Measurements from ENCODE around the gene AKNAD1.
"Not testable (repeated sequence)": the region's sequence is repeated elsewhere in the genome, so short reads cannot be mapped to it uniquely, and the experiment has no call there.

AKNAD1 gene

DNA sequence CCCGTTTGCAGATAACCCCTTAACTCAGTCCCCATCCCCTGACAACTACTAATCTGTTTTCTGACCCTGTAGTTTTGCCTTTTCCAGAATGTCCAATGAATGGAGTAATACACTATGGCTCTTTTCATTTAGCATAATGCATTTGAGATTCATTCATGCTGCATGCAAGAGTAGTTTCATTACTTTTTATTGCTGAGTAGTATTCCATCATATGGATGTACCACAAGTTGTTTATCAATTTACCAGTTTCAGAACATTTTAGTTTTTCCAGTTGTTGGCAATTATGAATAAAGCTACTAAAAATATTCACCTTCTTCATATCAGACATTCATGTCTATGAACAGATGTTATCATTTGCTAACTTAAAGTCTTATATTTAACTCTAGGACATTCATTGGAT lies 65.1 kb downstream of the AKNAD1 start:
- no peak overlapping the region for H3K9ac ChIP-seq (ENCODE audit: low read length)
- H3F3A ChIP-seq (ENCODE audit: insufficient read depth, low read length), result no peaks in the 10 kb centered on the region
- H3K4me1 ChIP-seq (ENCODE audit: low read length), result no peaks in the 10 kb centered on the region
- H3K27me3 ChIP-seq (replicated peaks; ENCODE audit: insufficient read depth, low read length), result no peaks in the 10 kb centered on the region
- H3K4me3 ChIP-seq (ENCODE audit: low read length), result no peak overlapping the region
- no peak overlapping the region for H2AFZ ChIP-seq (ENCODE audit: low read length)
- H4K20me1 ChIP-seq (ENCODE audit: insufficient read depth, low read length), result no peaks in the 10 kb centered on the region
- H3K4me2 ChIP-seq (ENCODE audit: low read depth, low read length), result no peak overlapping the region
- H3K36me3 ChIP-seq (replicated peaks; ENCODE audit: insufficient read depth, low read length), result no peaks in the 10 kb centered on the region
- TF ChIP-seq EZH2phosphoT487 (IDR thresholded peaks at IDR 0.05; ENCODE audit: low read length) (no peak), EZH2 (optimal IDR thresholded peaks at IDR 0.05; ENCODE audit: low read depth, low read length) (no peak)
- TF ChIP-seq, protein P1, sequence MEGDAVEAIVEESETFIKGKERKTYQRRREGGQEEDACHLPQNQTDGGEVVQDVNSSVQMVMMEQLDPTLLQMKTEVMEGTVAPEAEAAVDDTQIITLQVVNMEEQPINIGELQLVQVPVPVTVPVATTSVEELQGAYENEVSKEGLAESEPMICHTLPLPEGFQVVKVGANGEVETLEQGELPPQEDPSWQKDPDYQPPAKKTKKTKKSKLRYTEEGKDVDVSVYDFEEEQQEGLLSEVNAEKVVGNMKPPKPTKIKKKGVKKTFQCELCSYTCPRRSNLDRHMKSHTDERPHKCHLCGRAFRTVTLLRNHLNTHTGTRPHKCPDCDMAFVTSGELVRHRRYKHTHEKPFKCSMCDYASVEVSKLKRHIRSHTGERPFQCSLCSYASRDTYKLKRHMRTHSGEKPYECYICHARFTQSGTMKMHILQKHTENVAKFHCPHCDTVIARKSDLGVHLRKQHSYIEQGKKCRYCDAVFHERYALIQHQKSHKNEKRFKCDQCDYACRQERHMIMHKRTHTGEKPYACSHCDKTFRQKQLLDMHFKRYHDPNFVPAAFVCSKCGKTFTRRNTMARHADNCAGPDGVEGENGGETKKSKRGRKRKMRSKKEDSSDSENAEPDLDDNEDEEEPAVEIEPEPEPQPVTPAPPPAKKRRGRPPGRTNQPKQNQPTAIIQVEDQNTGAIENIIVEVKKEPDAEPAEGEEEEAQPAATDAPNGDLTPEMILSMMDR (IDR thresholded peaks at IDR 0.05; ENCODE audit: low read length), result no peak
- no peak overlapping the region for H3K27ac ChIP-seq (ENCODE audit: low read length)
- no peaks in the 10 kb centered on the region for H3K79me2 ChIP-seq (ENCODE audit: low read length)
- no peak for DNase-seq
- H3K9me3 ChIP-seq (replicated peaks; ENCODE audit: insufficient read depth, low read length), result no peaks in the 10 kb centered on the region
- H3K9me2 ChIP-seq (replicated peaks; ENCODE audit: insufficient read depth, low read length), result no peaks in the 10 kb centered on the region

DNA sequence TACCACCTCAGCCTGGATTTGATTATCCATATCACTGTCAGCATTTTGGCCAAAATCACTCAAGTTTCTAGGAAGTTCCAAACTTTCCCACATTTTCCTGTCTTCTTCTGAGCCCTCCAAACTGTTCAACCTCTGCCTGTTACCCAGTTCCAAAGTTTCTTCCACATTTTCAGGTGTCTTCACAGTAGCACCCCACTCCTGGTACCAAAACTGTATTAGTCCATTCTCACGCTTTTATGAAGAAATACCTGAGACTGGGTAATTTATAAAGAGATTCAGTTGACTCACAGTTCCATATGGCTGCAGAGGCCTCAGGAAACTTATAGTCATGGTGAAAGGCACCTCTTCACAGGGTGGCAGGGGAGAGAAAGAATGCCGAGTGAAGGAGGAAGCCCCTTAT lies 71.0 kb downstream of the AKNAD1 start:
- Histone ChIP-seq H3K9me2 (replicated peaks; ENCODE audit: insufficient read depth, low read length) (no peaks in the 10 kb centered on the region), H3K4me1 (ENCODE audit: low read length) (no peaks in the 10 kb centered on the region), H3K9me3 (replicated peaks; ENCODE audit: insufficient read depth, low read length) (no peaks in the 10 kb centered on the region), H3K27ac (ENCODE audit: low read length) (no peak overlapping the region), H3K4me2 (ENCODE audit: low read depth, low read length) (no peak overlapping the region), H3K27me3 (replicated peaks; ENCODE audit: insufficient read depth, low read length) (no peaks in the 10 kb centered on the region), H3K36me3 (replicated peaks; ENCODE audit: insufficient read depth, low read length) (no peaks in the 10 kb centered on the region), H4K20me1 (ENCODE audit: insufficient read depth, low read length) (no peaks in the 10 kb centered on the region), H3K4me3 (ENCODE audit: low read length) (no peak overlapping the region), H3K9ac (ENCODE audit: low read length) (no peak overlapping the region), H3K79me2 (ENCODE audit: low read length) (no peaks in the 10 kb centered on the region), H3F3A (ENCODE audit: insufficient read depth, low read length) (no peaks in the 10 kb centered on the region), H2AFZ (ENCODE audit: low read length) (no peak overlapping the region)
- TF ChIP-seq, protein P1 (IDR thresholded peaks at IDR 0.05; ENCODE audit: low read length), result no peak
- TF ChIP-seq EZH2phosphoT487 (IDR thresholded peaks at IDR 0.05; ENCODE audit: low read length) (no peak), EZH2 (optimal IDR thresholded peaks at IDR 0.05; ENCODE audit: low read depth, low read length) (no peak)
- DNase-seq, result no peak

DNA sequence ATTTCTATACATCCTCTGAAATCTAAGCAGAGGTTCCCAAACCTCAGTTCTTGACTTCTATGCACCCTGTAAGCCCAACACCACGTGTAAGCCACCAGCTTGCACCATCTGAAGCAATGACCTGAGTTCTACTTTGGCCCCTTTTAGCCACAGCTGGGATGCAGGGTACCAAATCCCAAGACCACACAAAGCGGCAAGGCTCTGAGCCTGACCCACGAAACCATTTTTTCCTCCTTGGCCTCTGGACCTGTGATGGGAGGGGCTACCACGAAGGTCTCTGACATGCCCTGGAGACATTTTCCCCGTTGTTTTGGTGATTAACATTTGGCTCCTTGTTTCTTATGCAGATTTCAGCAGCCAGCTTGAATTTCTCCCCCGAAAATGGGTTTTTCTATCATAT lies 71.6 kb downstream of the AKNAD1 start:
- TF ChIP-seq EZH2 (optimal IDR thresholded peaks at IDR 0.05; ENCODE audit: low read depth, low read length) (no peak), EZH2phosphoT487 (IDR thresholded peaks at IDR 0.05; ENCODE audit: low read length) (no peak)
- TF ChIP-seq, protein P1 (IDR thresholded peaks at IDR 0.05; ENCODE audit: low read length), result no peak
- no peaks in the 10 kb centered on the region for H3K9me3 ChIP-seq (replicated peaks; ENCODE audit: insufficient read depth, low read length)

GRCh38 chr1:108781575-108781944 lies 75.3 kb downstream of the AKNAD1 start:
- not testable (repeated sequence) for H3K9me3 ChIP-seq (replicated peaks; ENCODE audit: insufficient read depth, low read length); H3K4me1 ChIP-seq (ENCODE audit: low read length); H3K27ac ChIP-seq (ENCODE audit: low read length); H3K79me2 ChIP-seq (ENCODE audit: low read length); H3K4me3 ChIP-seq (ENCODE audit: low read length); H2AFZ ChIP-seq (ENCODE audit: low read length); H3K36me3 ChIP-seq (replicated peaks; ENCODE audit: insufficient read depth, low read length); H3K4me2 ChIP-seq (ENCODE audit: low read depth, low read length); DNase-seq; H3F3A ChIP-seq (ENCODE audit: insufficient read depth, low read length); H3K27me3 ChIP-seq (replicated peaks; ENCODE audit: insufficient read depth, low read length); H3K9ac ChIP-seq (ENCODE audit: low read length); H4K20me1 ChIP-seq (ENCODE audit: insufficient read depth, low read length); H3K9me2 ChIP-seq (replicated peaks; ENCODE audit: insufficient read depth, low read length)

More for the DNA sequence above, 71.6 kb downstream of the AKNAD1 start:
- no peak overlapping the region for H2AFZ ChIP-seq (ENCODE audit: low read length)
- H4K20me1 ChIP-seq (ENCODE audit: insufficient read depth, low read length), result no peaks in the 10 kb centered on the region
- no peak overlapping the region for H3K4me2 ChIP-seq (ENCODE audit: low read depth, low read length)
- no peak for DNase-seq
- no peaks in the 10 kb centered on the region for H3F3A ChIP-seq (ENCODE audit: insufficient read depth, low read length)
- no peaks in the 10 kb centered on the region for H3K79me2 ChIP-seq (ENCODE audit: low read length)
- no peaks in the 10 kb centered on the region for H3K36me3 ChIP-seq (replicated peaks; ENCODE audit: insufficient read depth, low read length)
- H3K9ac ChIP-seq (ENCODE audit: low read length), result no peak overlapping the region
- H3K27me3 ChIP-seq (replicated peaks; ENCODE audit: insufficient read depth, low read length), result no peaks in the 10 kb centered on the region
- H3K9me2 ChIP-seq (replicated peaks; ENCODE audit: insufficient read depth, low read length), result no peaks in the 10 kb centered on the region
- no peak overlapping the region for H3K4me3 ChIP-seq (ENCODE audit: low read length)
- no peaks in the 10 kb centered on the region for H3K4me1 ChIP-seq (ENCODE audit: low read length)
- H3K27ac ChIP-seq (ENCODE audit: low read length), result no peak overlapping the region
